ENCODE measurements around the gene IRS1.

- no peak for TF ChIP-seq POLR2A (IDR thresholded peaks at IDR 0.05)
- TF ChIP-seq, protein P1, sequence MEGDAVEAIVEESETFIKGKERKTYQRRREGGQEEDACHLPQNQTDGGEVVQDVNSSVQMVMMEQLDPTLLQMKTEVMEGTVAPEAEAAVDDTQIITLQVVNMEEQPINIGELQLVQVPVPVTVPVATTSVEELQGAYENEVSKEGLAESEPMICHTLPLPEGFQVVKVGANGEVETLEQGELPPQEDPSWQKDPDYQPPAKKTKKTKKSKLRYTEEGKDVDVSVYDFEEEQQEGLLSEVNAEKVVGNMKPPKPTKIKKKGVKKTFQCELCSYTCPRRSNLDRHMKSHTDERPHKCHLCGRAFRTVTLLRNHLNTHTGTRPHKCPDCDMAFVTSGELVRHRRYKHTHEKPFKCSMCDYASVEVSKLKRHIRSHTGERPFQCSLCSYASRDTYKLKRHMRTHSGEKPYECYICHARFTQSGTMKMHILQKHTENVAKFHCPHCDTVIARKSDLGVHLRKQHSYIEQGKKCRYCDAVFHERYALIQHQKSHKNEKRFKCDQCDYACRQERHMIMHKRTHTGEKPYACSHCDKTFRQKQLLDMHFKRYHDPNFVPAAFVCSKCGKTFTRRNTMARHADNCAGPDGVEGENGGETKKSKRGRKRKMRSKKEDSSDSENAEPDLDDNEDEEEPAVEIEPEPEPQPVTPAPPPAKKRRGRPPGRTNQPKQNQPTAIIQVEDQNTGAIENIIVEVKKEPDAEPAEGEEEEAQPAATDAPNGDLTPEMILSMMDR (IDR thresholded peaks at IDR 0.05), result no peak
- no peak for TF ChIP-seq POLR2AphosphoS5 (IDR thresholded peaks at IDR 0.05)
Observed at GRCh38 chr2:226738191-226738820, 61.3 kb downstream of the IRS1 start.
